HTERT RPE-1 (cell line): ENCODE results near the gene C3orf33.
"Not testable (repeated sequence)": the region's sequence is repeated elsewhere in the genome, so short reads cannot be mapped to it uniquely, and the experiment has no call there.

Experiments
- in situ Hi-C: fragments of 300-500 bp; cut with MboI; formaldehyde crosslinking; loops from 4 replicates; pipeline ENCODE4 v1.14.3; 2020; ENCODE audit warnings: low sequenced_read_pairs

Gene C3orf33

GRCh38 chr3:155805802-155806618 lies at the start of gene C3orf33:
TSS of gene C3orf33 (minus strand) at chr3:155806278. CDS start at chr3:155806252, 26 bp downstream.
- in situ Hi-C loops, result no loop called here

DNA sequence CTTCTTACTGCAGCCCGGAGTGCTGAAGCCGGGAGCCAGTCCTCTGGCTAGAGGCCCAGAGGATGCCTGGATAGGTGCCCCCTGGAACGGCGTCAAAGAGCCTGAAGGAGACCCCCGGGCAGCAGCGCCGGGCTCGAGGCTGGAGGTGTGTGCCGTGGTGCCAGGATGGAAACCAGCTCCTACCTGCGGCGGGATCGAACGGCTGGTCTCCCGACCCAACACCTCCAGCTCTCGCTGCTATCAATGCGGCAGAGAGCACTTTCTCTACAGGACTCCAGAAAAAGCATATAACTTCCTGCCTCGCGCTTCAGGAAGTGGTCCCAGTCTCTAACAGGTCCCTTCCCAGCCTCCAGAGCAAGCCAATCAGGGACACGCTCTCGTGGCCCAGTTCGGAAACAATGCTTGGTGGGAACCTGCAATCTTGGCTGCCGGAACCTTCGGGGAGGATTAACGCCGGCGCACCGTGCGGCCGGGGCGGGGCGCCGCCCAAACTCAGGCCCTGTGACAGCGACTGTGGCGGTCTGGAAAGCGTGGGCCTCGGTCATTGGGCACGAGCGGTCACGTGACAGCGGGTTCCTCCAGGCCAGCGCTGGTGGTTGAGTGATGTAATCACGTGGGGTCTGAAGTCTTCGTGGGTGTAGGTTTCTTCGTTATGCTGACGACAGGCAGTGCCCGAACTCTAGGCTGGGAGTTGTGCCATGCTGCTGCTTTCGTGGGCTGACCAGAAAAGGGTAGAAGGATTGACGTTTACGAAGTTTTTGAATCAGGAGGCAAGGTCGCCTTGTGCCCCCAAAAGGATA lies 48.3 kb upstream of the C3orf33 start, which contains the start of gene SLC33A1:
TSS of gene SLC33A1 (minus strand) at position 287 of the 800 bp plus-strand sequence. CDS start 430 bp downstream, outside the sequence.
- in situ Hi-C loops, result no loop called here

GRCh38 chr3:155853214-155854140 lies 47.4 kb upstream of the C3orf33 start:
- in situ Hi-C loops, result no loop called here

DNA sequence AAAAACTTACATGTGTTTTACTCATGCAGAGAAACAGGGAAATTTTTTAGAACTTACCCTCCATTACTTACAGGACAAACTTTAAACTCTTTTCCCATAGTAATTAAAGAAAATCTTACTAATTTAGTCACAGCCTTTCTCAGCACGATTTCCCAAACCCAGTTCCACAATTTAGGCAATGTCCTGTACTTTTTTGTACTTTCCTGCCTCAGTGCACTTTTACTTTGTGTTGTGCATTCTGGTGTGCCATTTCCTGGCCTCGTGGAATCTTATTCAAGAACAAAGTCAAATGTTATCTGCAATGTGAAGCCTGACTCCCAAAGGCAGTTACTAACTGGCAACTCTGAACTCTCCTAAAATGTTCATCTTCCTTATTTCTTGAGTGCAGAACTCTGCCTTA lies 46.3 kb upstream of the C3orf33 start:
- in situ Hi-C loops, result no loop called here

GRCh38 chr3:155849404-155849803 lies 43.3 kb upstream of the C3orf33 start:
- in situ Hi-C loops, result not testable (repeated sequence)

GRCh38 chr3:155847993-155848392 lies 41.9 kb upstream of the C3orf33 start:
- in situ Hi-C loops, result no loop called here

GRCh38 chr3:155846119-155846518 lies 40.0 kb upstream of the C3orf33 start:
- in situ Hi-C loops, result no loop called here

- in situ Hi-C loops, result no loop called here
These were observed 37.5 kb upstream of the C3orf33 start for GRCh38 chr3:155843569-155843968.

GRCh38 chr3:155835341-155836071 lies 29.4 kb upstream of the C3orf33 start:
- in situ Hi-C loops, result no loop called here

- in situ Hi-C loops, result not testable (repeated sequence)
These were observed 22.5 kb upstream of the C3orf33 start for GRCh38 chr3:155828490-155829098.

- in situ Hi-C loops, result no loop called here
These were observed 9.0 kb upstream of the C3orf33 start for GRCh38 chr3:155815030-155815545.

DNA sequence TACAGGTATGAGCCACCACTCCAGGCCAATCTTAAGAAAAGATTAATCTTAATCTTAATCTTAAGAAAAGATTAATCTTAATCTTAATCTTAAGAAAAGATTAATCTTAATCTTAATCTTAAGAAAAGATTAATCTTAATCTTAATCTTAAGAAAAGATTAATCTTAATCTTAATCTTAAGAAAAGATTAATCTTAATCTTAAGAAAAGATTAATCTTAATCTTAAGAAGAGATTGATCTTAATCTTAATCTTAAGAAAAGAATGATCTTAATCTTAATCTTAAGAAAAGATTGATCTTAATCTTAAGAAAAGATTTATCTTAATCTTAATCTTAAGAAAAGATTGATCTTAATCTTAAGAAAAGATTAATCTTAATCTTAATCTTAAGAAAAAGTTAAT lies 7.1 kb upstream of the C3orf33 start:
- in situ Hi-C loops, result not testable (repeated sequence)

GRCh38 chr3:155809181-155809580 lies 3.1 kb upstream of the C3orf33 start:
- in situ Hi-C loops, result no loop called here

DNA sequence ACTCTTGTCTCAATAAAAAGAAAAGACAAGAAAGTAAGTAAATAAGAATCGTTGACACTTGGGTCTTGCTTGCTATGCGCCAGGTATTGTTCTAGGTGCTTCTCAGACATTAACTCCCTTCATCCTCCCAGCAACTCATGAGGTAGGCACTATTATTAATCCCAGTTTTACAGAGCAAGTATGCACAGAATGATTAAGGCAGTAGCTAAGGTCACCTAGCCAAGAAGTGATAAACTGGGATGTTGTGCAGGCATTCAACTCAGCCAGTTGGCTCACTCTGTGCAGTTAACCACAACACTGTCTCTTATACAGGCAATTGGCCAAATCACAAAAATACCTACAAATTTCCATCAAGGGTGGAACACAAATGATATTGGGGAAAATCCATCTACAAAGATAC lies 1.7 kb upstream of the C3orf33 start:
- in situ Hi-C loops, result no loop called here

DNA sequence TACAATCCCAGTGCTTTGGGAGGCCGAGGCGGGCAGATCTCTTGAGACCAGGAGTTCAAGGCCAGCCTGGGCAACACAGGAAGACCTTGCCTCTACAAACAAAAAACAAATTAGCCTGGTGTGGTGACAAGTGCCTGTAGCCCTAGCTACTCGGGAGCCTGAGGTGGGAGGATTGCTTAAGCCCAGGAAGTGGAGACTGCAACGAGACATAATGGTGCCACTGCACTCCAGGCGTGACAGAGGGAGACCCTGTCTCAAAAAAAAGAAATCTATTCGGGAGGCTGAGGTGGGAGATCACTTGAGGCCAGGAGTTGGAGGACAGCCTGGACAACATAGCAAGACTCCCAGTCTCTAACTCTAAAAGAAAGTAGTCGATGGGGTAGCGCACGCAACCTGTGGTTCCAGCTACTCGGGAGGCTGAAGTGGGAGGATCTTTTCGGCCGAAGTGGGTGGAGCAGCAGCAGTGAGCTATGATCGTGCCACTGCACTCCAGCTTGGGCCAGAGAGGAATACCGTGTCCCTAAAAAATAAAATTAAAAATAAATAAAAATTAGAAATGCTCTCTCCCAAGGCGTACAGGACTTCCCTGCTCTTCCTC lies 775 bp downstream of the C3orf33 start:
- in situ Hi-C loops, result no loop called here

GRCh38 chr3:155804323-155804722 lies 1.8 kb downstream of the C3orf33 start:
- in situ Hi-C loops, result no loop called here

- in situ Hi-C loops, result no loop called here
These were observed 13.5 kb downstream of the C3orf33 start for GRCh38 chr3:155792532-155792931.

DNA sequence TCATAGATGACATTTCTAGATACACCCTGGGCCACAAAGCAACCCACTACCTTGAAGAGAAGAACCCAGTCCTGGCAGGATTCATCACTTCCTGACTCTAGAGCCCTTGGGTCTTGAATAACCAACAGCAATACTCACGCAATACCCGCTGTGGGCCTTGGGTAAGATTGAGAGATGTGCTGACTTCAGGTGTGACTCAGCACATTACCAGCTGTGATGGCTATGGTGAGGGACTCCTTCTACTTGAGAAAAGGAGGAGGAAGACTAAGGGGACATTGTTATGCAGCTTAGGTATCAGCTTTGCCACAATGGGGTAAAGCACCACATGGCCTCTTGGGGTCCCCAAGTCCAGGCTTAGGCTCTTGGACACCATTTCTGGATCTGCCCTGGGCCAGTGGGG lies 14.9 kb downstream of the C3orf33 start:
- in situ Hi-C loops, result no loop called here

DNA sequence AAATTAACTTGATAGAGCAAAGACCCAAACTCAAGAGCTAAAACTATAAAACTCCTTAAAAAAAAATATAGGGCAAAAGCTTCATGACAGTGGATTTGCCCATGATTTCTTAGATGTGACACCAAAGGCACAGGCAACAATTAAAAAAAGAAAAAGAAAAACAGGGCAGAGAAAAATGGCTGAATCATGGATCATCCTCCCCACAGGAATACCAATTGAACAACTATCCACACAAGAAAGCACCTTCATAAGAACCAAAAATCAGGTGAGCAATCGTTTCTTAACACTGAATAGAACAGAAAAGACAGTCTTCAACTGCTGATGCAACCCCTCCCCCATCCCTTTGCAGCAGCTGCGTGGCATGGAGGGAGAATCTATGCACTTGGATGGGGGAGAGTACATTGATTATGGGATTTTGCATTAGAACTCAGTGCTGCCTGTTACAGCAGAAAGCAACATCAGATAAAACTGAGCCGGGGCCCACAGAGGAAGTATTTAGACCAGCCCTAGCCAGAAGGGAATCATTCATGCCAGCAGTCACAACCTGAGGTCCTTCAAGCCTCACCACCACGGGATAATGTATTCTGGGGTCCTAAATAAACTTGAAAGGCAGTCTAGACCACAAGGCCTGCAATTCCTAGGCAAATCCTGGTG lies 15.7 kb downstream of the C3orf33 start:
- in situ Hi-C loops, result no loop called here
